ENCODE results near the gene CAVIN1. TPM values are rescaled to one million over a fixed set of nuclear protein-coding genes. Genes with fewer than 3 reads are reported as not detected.

Gene CAVIN1
- total and polyA plus RNA-seq, 8 donors, result 11.5 to 42.6 (median 24.2) TPM

- FAIRE-seq (no peak), DNase-seq (no peak), ATAC-seq (peak in 1 of 4 donors; percentile 31)
- intact Hi-C loops (cut with DNase I), result no loop called here
- Histone ChIP-seq H3K36me3 (no peaks in the 10 kb centered on the region), H3K4me3 (no peak overlapping the region), H3K27ac (no peak overlapping the region), H3K4me1 (peaks cover 0 to 17% (median 4%) of the 10 kb centered on the region in 3 donors), H3K9me3 (no peaks in the 10 kb centered on the region), H3K27me3 (no peaks in the 10 kb centered on the region)
- TF ChIP-seq CTCF (IDR thresholded peaks at IDR 0.05), result no peak
- 67 to 69% methylated on average over 1 of the region's 1 CpG for WGBS, 2 donors
These were observed 64.6 kb downstream of the CAVIN1 start for GRCh38 chr17:42358434-42358833.

- intact Hi-C loops (cut with DNase I), result no loop called here
- Histone ChIP-seq H3K27ac (no peak overlapping the region), H3K4me1 (peaks cover 3 to 17% (median 5%) of the 10 kb centered on the region in 3 donors), H3K9me3 (no peaks in the 10 kb centered on the region), H3K4me3 (no peak overlapping the region), H3K36me3 (no peaks in the 10 kb centered on the region), H3K27me3 (no peaks in the 10 kb centered on the region)
- 72 to 78% methylated on average over 3 of the region's 3 CpGs for WGBS, 2 donors
- FAIRE-seq (no peak), DNase-seq (no peak), ATAC-seq (peak in 1 of 4 donors; percentile 22)
- no peak for TF ChIP-seq CTCF (IDR thresholded peaks at IDR 0.05)
These were observed 67.9 kb downstream of the CAVIN1 start for GRCh38 chr17:42354956-42355843.

Other genes starting within 250 kb of the CAVIN1 start
- gene KCNH4, start 242.1 kb downstream of the CAVIN1 start, total RNA-seq, result under 1 TPM in 5 of 6 donors, not detected in 1; 0.03 to 0.09 (median 0.06) TPM
- under 1 TPM; 0.11 to 0.14 TPM for gene KCNH4, start 242.1 kb downstream of the CAVIN1 start, polyA plus RNA-seq
- not detected for gene HCRT, start 237.8 kb downstream of the CAVIN1 start, total RNA-seq
- gene HCRT, start 237.8 kb downstream of the CAVIN1 start, polyA plus RNA-seq, result not detected
- 10 to 100 TPM; 14.8 to 20.9 (median 17.1) TPM for gene GHDC, start 228.8 kb downstream of the CAVIN1 start, total RNA-seq
- gene GHDC, start 228.8 kb downstream of the CAVIN1 start, polyA plus RNA-seq, result 10 to 100 TPM; 19.4 to 21.6 TPM
- 10 to 100 TPM; 22.6 to 27.5 (median 24.2) TPM for gene STAT5B, start 146.9 kb downstream of the CAVIN1 start, total RNA-seq
- 10 to 100 TPM; 17.9 to 24.3 TPM for gene STAT5B, start 146.9 kb downstream of the CAVIN1 start, polyA plus RNA-seq
- gene STAT5A, start 134.8 kb downstream of the CAVIN1 start, total RNA-seq, result 10 to 100 TPM; 13.1 to 19.8 (median 15.4) TPM
- gene STAT5A, start 134.8 kb downstream of the CAVIN1 start, polyA plus RNA-seq, result 10 to 100 TPM; 10.5 to 12.6 TPM
- gene STAT3, start 34.8 kb downstream of the CAVIN1 start, total RNA-seq, result 100 to 1,000 TPM in 2 of 6 donors, 10 to 100 TPM in 4; 63.3 to 127 (median 78.6) TPM
- 10 to 100 TPM; 37.9 to 42.9 TPM for gene STAT3, start 34.8 kb downstream of the CAVIN1 start, polyA plus RNA-seq
- 10 to 100 TPM; 22.8 to 51.3 (median 28.6) TPM for gene ATP6V0A1, start 35.6 kb upstream of the CAVIN1 start, total RNA-seq
- gene ATP6V0A1, start 35.6 kb upstream of the CAVIN1 start, polyA plus RNA-seq, result 10 to 100 TPM; 37.2 to 55.9 TPM
- gene NAGLU, start 113.0 kb upstream of the CAVIN1 start, total RNA-seq, result 10 to 100 TPM; 17.6 to 33.8 (median 25.6) TPM
- 10 to 100 TPM; 51.6 to 52.6 TPM for gene NAGLU, start 113.0 kb upstream of the CAVIN1 start, polyA plus RNA-seq
- 1 to 10 TPM in 2 of 6 donors, under 1 TPM in 4; 0.32 to 1.3 (median 0.74) TPM for gene HSD17B1, start 129.7 kb upstream of the CAVIN1 start, total RNA-seq
- gene HSD17B1, start 129.7 kb upstream of the CAVIN1 start, polyA plus RNA-seq, result 1 to 10 TPM; 3.5 TPM
- gene COASY, start 138.9 kb upstream of the CAVIN1 start, total RNA-seq, result 10 to 100 TPM; 32.3 to 63.5 (median 52.3) TPM
- gene COASY, start 138.9 kb upstream of the CAVIN1 start, polyA plus RNA-seq, result 100 to 1,000 TPM; 135 to 152 TPM
- gene MLX, start 143.8 kb upstream of the CAVIN1 start, total RNA-seq, result 10 to 100 TPM; 18.6 to 26.7 (median 22.9) TPM
- 10 to 100 TPM; 31.9 to 44.5 TPM for gene MLX, start 143.8 kb upstream of the CAVIN1 start, polyA plus RNA-seq
- 1 to 10 TPM; 1.0 to 2.7 (median 2.0) TPM for gene PSMC3IP, start 154.5 kb upstream of the CAVIN1 start, total RNA-seq
- 1 to 10 TPM; 3.9 to 7.0 TPM for gene PSMC3IP, start 154.5 kb upstream of the CAVIN1 start, polyA plus RNA-seq
- 10 to 100 TPM; 39.3 to 78.0 (median 47.0) TPM for gene RETREG3, start 186.1 kb upstream of the CAVIN1 start, total RNA-seq
- 10 to 100 TPM; 28.8 to 35.5 TPM for gene RETREG3, start 186.1 kb upstream of the CAVIN1 start, polyA plus RNA-seq
- 10 to 100 TPM; 10.5 to 79.9 (median 22.2) TPM for gene TUBG1, start 186.4 kb upstream of the CAVIN1 start, total RNA-seq
- gene TUBG1, start 186.4 kb upstream of the CAVIN1 start, polyA plus RNA-seq, result 10 to 100 TPM; 23.5 to 29.1 TPM
- gene TUBG2, start 236.0 kb upstream of the CAVIN1 start, total RNA-seq, result 10 to 100 TPM; 10.9 to 43.4 (median 19.8) TPM
- gene TUBG2, start 236.0 kb upstream of the CAVIN1 start, polyA plus RNA-seq, result 10 to 100 TPM; 48.2 to 90.5 TPM